ENCODE measurements around the gene OPA3. TPM values are rescaled to one million over a fixed set of nuclear protein-coding genes. Genes with fewer than 3 reads are reported as not detected.

The OPA3 gene
- total and polyA plus RNA-seq, 2 donors from 2014 or later: 8.1 to 19.1 TPM

DNA sequence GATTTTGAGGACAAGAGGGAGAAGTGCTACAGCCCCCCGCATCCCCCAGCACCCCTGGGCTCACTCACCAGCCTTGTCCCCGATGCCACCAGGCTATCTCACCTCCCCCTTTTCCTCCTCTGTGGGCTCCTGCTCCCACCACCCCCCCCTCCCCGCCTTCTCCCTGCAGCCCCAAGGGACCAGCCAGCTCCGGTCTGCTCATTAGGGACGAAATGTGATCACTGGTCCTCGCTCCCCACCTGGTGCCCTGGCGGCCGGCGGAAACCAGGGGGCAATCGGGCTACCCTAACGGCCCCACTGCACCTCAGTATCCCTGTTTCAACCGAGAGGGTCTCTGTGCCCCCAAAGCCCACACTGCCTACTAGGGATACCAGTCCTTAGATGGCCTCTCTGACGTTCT is 14.7 kb upstream of the OPA3 start:
- Histone ChIP-seq H3K27me3 (ENCODE audit: control insufficient read depth, insufficient read depth, low read length) (peaks cover 38% of the 10 kb centered on the region), H3K9ac (ENCODE audit: low read length in 3 of 3) (no peak overlapping the region), H3K27ac (ENCODE audit: low read depth in 2 of 2, low read length in 2 of 2) (peak overlapping the region; percentile 39 to 74), H3K4me3 (ENCODE audit: low read length in 3 of 3) (peak overlapping the region in 1 of 3 donors; percentile 77), H3K9me3 (ENCODE audit: control insufficient read depth in 2 of 3, insufficient read depth in 1 of 3, low read length in 3 of 3) (no peaks in the 10 kb centered on the region), H3K4me1 (ENCODE audit: control insufficient read depth in 2 of 3, insufficient read depth in 2 of 3, low read depth in 1 of 3, low read length in 3 of 3) (peaks cover 0 to 12% (median 10%) of the 10 kb centered on the region in 3 donors), H3K36me3 (ENCODE audit: control insufficient read depth in 2 of 3, insufficient read depth in 3 of 3, low read length in 3 of 3) (no peaks in the 10 kb centered on the region)
- FAIRE-seq (no peak), DNase-seq (peak in 1 of 5 donors; percentile 18)
- TF ChIP-seq, protein P1, sequence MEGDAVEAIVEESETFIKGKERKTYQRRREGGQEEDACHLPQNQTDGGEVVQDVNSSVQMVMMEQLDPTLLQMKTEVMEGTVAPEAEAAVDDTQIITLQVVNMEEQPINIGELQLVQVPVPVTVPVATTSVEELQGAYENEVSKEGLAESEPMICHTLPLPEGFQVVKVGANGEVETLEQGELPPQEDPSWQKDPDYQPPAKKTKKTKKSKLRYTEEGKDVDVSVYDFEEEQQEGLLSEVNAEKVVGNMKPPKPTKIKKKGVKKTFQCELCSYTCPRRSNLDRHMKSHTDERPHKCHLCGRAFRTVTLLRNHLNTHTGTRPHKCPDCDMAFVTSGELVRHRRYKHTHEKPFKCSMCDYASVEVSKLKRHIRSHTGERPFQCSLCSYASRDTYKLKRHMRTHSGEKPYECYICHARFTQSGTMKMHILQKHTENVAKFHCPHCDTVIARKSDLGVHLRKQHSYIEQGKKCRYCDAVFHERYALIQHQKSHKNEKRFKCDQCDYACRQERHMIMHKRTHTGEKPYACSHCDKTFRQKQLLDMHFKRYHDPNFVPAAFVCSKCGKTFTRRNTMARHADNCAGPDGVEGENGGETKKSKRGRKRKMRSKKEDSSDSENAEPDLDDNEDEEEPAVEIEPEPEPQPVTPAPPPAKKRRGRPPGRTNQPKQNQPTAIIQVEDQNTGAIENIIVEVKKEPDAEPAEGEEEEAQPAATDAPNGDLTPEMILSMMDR (IDR thresholded peaks at IDR 0.05; ENCODE audit: borderline replicate concordance, extremely low read depth, insufficient read depth): no peak
- intact Hi-C loops (cut with DNase I): no loop called here

DNA sequence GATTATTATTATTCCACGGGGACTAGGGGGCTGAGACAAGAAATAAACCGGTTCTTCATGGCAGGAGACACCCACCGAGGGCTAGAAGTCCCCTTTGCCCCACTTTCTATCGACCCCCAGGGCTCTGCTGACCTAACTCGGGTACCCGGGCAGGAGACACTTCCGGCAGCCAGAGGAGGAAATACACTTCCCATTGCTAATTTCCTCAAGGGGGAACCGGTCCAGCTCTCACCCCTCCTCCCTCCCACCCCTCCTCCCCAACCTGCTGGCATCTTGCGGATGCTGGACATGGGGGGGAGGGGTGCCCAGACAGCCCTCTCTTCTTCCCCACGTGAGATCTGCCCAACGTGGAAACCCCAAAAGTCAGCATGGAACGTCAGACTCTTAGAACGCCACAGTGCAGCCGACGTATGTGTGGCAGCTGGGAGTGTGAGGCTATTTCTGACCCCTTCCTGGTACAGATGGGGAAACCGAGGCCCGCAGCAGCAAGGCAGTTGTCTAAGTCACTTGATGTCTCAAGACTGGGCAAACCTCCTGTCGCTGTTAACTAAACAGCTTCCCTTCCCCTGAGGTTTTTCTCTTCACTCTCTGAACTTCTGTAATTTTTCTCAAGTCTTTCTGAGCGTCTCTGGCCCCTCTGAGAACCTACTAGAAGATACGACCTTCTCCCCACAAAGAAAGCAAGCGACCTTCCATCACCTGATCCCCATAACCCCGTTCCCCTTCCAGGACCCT is 13.8 kb upstream of the OPA3 start:
- FAIRE-seq (no peak), DNase-seq (no peak)
- H3K27ac ChIP-seq (ENCODE audit: low read depth in 2 of 2, low read length in 2 of 2): peak overlapping the region; percentile 60 to 74
- peaks cover 0 to 12% (median 10%) of the 10 kb centered on the region in 3 donors for H3K4me1 ChIP-seq (ENCODE audit: control insufficient read depth in 2 of 3, insufficient read depth in 2 of 3, low read depth in 1 of 3, low read length in 3 of 3)
- peak overlapping the region in 1 of 3 donors; percentile 54 for H3K4me3 ChIP-seq (ENCODE audit: low read length in 3 of 3)
- H3K9me3 ChIP-seq (ENCODE audit: control insufficient read depth in 2 of 3, insufficient read depth in 1 of 3, low read length in 3 of 3): no peaks in the 10 kb centered on the region
- H3K27me3 ChIP-seq (ENCODE audit: control insufficient read depth, insufficient read depth, low read length): peaks cover 38% of the 10 kb centered on the region
- TF ChIP-seq, protein P1 (IDR thresholded peaks at IDR 0.05; ENCODE audit: borderline replicate concordance, extremely low read depth, insufficient read depth): no peak
- H3K9ac ChIP-seq (ENCODE audit: low read length in 3 of 3): peak overlapping the region in 1 of 3 donors; percentile 51
- no peaks in the 10 kb centered on the region for H3K36me3 ChIP-seq (ENCODE audit: control insufficient read depth in 2 of 3, insufficient read depth in 3 of 3, low read length in 3 of 3)
- intact Hi-C loops (cut with DNase I): no loop called here

DNA sequence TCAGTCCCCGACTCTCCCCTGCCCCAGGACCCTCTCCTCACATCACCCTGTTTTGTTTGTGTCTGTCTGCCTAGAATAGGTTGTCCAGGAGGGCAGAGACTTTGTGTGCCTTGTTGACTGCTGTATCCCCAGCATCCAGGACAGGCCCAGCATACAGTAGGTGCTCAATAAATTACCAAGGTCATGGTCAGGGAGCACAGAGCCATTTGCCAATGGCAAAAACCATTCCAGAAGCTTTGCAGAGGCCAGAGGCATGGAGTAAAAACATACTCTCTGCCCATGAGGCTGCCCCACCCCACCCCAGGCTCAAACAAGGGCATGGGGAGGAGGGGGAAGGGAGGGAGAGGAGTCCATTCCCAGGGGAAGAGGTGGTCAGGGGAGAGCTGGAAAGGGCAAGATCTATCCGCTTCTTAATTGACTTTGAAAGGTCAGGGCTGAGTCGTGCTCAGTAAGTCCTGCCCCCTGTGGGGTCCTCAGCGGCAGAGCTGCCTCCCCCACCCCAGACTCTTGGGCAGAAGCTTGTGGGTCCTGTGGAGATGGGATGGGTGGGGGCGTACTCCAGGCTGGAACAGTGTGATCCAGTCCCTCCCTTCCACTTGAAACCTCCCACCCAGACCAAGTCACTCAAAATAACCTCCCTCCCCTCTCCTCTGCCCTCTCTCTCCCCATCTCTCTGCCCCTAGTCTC is 13.0 kb upstream of the OPA3 start:
- TF ChIP-seq, protein P1 (IDR thresholded peaks at IDR 0.05; ENCODE audit: borderline replicate concordance, extremely low read depth, insufficient read depth): no peak
- H3K27ac ChIP-seq (ENCODE audit: low read depth in 2 of 2, low read length in 2 of 2): peak overlapping the region; percentile 60 to 74

More for the DNA sequence above, 13.0 kb upstream of the OPA3 start:
- intact Hi-C loops (cut with DNase I): no loop called here
- H3K27me3 ChIP-seq (ENCODE audit: control insufficient read depth, insufficient read depth, low read length): peaks cover 38% of the 10 kb centered on the region
- DNase-seq: no peak
- no peaks in the 10 kb centered on the region for H3K36me3 ChIP-seq (ENCODE audit: control insufficient read depth in 2 of 3, insufficient read depth in 3 of 3, low read length in 3 of 3)
- no peaks in the 10 kb centered on the region for H3K9me3 ChIP-seq (ENCODE audit: control insufficient read depth in 2 of 3, insufficient read depth in 1 of 3, low read length in 3 of 3)
- H3K4me1 ChIP-seq (ENCODE audit: control insufficient read depth in 2 of 3, insufficient read depth in 2 of 3, low read depth in 1 of 3, low read length in 3 of 3): peaks cover 0 to 12% (median 10%) of the 10 kb centered on the region in 3 donors
- FAIRE-seq: no peak
- peak overlapping the region in 1 of 3 donors; percentile 51 for H3K9ac ChIP-seq (ENCODE audit: low read length in 3 of 3)
- peak overlapping the region in 1 of 3 donors; percentile 54 for H3K4me3 ChIP-seq (ENCODE audit: low read length in 3 of 3)
